PC-9 (cell line): ENCODE measurements around the gene STIL. TPM values are rescaled to one million over a fixed set of nuclear protein-coding genes. Genes with fewer than 3 reads are reported as not detected.
"Not testable (repeated sequence)": the region's sequence is repeated elsewhere in the genome, so short reads cannot be mapped to it uniquely, and the experiment has no call there.

ENCODE experiments used
- BruUV-seq: library from RNA; stranded (reverse); fragments of 400-500 nt; replicated peaks from 2 replicates; lab custom pipeline; 2021; lab: Mats Ljungman, UMichigan
- CTCF ChIA-PET: fragments of 300-600 bp; sonication (Branson Sonifier 250); formaldehyde crosslinking; loops from one replicate; lab custom pipeline; 2022; ENCODE audit warnings: antibody characterized with exemption; lab: Charles Lee
- POLR2A ChIA-PET: fragments of 300-600 bp; sonication (Branson Sonifier 250); formaldehyde crosslinking; loops from one replicate; lab custom pipeline; 2022; ENCODE audit warnings: antibody characterized with exemption; ENCODE audit not compliant: unreplicated experiment; lab: Charles Lee
- DNase-seq, 2 experiments: peaks; one replicate each; pipeline versions ENCODE4 v3.0.0 to v3.0.0-alpha.2; 2015 to 2022; ENCODE audit warnings: mixed read lengths in 1 of 2
- H2AFZ ChIP-seq: fragments of 200-600 bp; sonication (generic); 2 replicates; pipeline ENCODE4 v1.8.1; 2017; ENCODE audit warnings: antibody characterized with exemption
- H3F3A ChIP-seq: fragments of 200-600 bp; sonication (generic); 2 replicates; pipeline ENCODE4 v1.8.1; 2017; ENCODE audit warnings: antibody characterized with exemption, mild to moderate bottlenecking, low read depth; ENCODE audit not compliant: insufficient read depth
- H3K27ac ChIP-seq: fragments of 200-600 bp; sonication (generic); 2 replicates; pipeline ENCODE4 v1.6.1; 2016; ENCODE audit warnings: mixed run types
- H3K27me3 ChIP-seq: fragments of 200-600 bp; sonication (generic); 2 replicates; pipeline ENCODE4 v1.6.1; 2016; ENCODE audit warnings: low read depth, mixed run types; ENCODE audit not compliant: insufficient read depth
- H3K36me3 ChIP-seq: fragments of 200-600 bp; sonication (generic); 2 replicates; pipeline ENCODE4 v1.6.1; 2016; ENCODE audit warnings: low read depth, mixed run types
- H3K4me1 ChIP-seq: fragments of 200-600 bp; sonication (generic); replicated peaks from 2 replicates; pipeline ENCODE4 v1.6.1; 2016; ENCODE audit warnings: mixed run types; ENCODE audit not compliant: insufficient read depth
- H3K4me2 ChIP-seq: fragments of 200-600 bp; sonication (generic); 2 replicates; pipeline ENCODE4 v1.6.1; 2017; ENCODE audit warnings: mixed run types
- H3K4me3 ChIP-seq: fragments of 200-600 bp; sonication (generic); 2 replicates; pipeline ENCODE4 v1.6.1; 2016; ENCODE audit warnings: mixed run types
- H3K79me2 ChIP-seq: fragments of 200-600 bp; sonication (generic); 2 replicates; pipeline ENCODE4 v1.6.1; 2017; ENCODE audit warnings: low read depth, mixed run types
- H3K9me2 ChIP-seq: fragments of 200-600 bp; sonication (generic); 2 replicates; pipeline ENCODE4 v1.8.1; 2017; ENCODE audit warnings: mild to moderate bottlenecking; ENCODE audit not compliant: insufficient read depth
- H3K9me3 ChIP-seq: fragments of 200-600 bp; sonication (generic); 2 replicates; pipeline ENCODE4 v1.8.1; 2016; ENCODE audit warnings: low read depth; ENCODE audit not compliant: insufficient read depth
- H4K20me1 ChIP-seq: fragments of 200-600 bp; sonication (generic); 2 replicates; pipeline ENCODE4 v1.8.1; 2017; ENCODE audit not compliant: insufficient read depth
- EZH2 ChIP-seq: fragments of 200-600 bp; sonication (generic); IDR thresholded peaks from 2 replicates; pipeline ENCODE4 v1.8.0; 2017; ENCODE audit warnings: antibody characterized with exemption, low read depth
- intact Hi-C: fragments of 100-400 bp; cut with micrococcal nuclease; formaldehyde crosslinking; loops from one replicate; pipeline ENCODE4 v1.10.0; 2022; ENCODE audit not compliant: unreplicated experiment
- total RNA-seq: library from RNA; stranded (reverse); gene quantifications from 2 replicates; pipeline ENCODE4 v1.2.3, GENCODE V29; 2021
- TF ChIP-seq, protein P1 (sequence below): fragments of 200-600 bp; sonication (generic); conservative IDR thresholded peaks from 2 replicates; pipeline ENCODE4 v1.6.1; 2017; ENCODE audit warnings: mixed run types, antibody characterized with exemption, mild to moderate bottlenecking, moderate library complexity

The STIL gene
- total RNA-seq, 1 experiment from 2014 or later: 37.0 TPM

DNA sequence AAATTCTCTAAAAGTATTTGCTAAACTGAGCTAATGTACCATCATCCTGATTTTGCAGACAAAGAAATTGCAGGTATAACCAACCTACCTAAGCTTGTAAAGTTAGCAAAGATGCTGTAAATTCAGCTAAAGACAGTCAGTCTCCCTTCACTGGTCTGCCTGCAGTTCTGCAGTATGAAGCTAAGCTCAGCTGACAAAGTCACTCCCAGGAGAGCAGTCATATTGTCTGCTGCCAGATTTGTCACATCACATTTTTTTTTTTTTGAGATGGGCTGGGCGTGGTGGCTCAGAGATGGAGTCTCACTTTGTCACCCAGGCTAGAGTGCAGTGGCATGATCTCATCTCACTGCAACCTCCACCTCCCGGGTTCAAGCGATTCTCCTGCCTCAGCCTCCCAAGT, 10.7 kb upstream of the STIL start:
- Histone ChIP-seq H3K4me2 (no peak overlapping the region), H2AFZ (no peak overlapping the region), H4K20me1 (no peaks in the 10 kb centered on the region), H3K4me1 (peaks cover 8% of the 10 kb centered on the region), H3F3A (peaks cover 8% of the 10 kb centered on the region; the same call in 1 of the 2 replicates), H3K9me2 (no peaks in the 10 kb centered on the region), H3K36me3 (no peaks in the 10 kb centered on the region), H3K79me2 (no peaks in the 10 kb centered on the region), H3K9me3 (no peaks in the 10 kb centered on the region), H3K4me3 (no peak overlapping the region), H3K27me3 (no peaks in the 10 kb centered on the region), H3K27ac (peak overlapping the region; percentile 88)
- intact Hi-C loops: no loop called here
- TF ChIP-seq EZH2: no peak
- TF ChIP-seq, protein P1, sequence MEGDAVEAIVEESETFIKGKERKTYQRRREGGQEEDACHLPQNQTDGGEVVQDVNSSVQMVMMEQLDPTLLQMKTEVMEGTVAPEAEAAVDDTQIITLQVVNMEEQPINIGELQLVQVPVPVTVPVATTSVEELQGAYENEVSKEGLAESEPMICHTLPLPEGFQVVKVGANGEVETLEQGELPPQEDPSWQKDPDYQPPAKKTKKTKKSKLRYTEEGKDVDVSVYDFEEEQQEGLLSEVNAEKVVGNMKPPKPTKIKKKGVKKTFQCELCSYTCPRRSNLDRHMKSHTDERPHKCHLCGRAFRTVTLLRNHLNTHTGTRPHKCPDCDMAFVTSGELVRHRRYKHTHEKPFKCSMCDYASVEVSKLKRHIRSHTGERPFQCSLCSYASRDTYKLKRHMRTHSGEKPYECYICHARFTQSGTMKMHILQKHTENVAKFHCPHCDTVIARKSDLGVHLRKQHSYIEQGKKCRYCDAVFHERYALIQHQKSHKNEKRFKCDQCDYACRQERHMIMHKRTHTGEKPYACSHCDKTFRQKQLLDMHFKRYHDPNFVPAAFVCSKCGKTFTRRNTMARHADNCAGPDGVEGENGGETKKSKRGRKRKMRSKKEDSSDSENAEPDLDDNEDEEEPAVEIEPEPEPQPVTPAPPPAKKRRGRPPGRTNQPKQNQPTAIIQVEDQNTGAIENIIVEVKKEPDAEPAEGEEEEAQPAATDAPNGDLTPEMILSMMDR: no peak
- no peak for DNase-seq
- CTCF ChIA-PET: no interaction called here
- POLR2A ChIA-PET: interaction anchor here (0.7 kb wide), 1 partner anchor 118 kb away, joined by 12 read pairs; no protein-coding TSS in a partner anchor
- BruUV-seq: no TSS peak

DNA sequence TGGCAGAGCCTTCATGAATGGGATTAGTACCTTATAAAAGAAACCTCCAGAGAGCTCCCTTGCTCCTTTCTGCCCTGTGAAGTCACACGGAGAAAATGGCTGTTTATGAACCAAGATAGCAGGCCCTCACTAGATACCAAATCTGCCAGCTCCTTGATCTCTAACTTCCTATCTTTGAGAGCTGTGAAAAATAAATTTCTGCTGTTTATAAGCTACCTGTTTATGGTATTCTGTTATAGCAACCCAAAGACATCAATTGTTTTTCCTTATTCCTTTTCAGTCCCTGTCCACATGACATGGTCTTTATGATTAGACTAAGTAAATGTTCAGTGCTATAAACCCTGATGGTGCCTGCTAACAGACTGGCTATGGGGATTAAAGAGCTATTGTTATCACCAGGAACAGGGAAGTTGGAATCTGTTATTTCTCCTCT, 9.7 kb upstream of the STIL start:
- H3K4me1 ChIP-seq: peaks cover 8% of the 10 kb centered on the region
- H3K9me3 ChIP-seq: no peaks in the 10 kb centered on the region
- H3K36me3 ChIP-seq: no peaks in the 10 kb centered on the region
- peak overlapping the region; percentile 88 for H3K27ac ChIP-seq
- ChIA-PET POLR2A (interaction anchor here (0.5 kb wide), 1 partner anchor 11 kb away, joined by 3 read pairs; no protein-coding TSS in a partner anchor), CTCF (no interaction called here)
- intact Hi-C loops: no loop called here
- H3K9me2 ChIP-seq: no peaks in the 10 kb centered on the region
- no TSS peak for BruUV-seq
- no peak overlapping the region for H2AFZ ChIP-seq
- TF ChIP-seq EZH2: no peak
- TF ChIP-seq, protein P1: no peak
- no peak overlapping the region for H3K4me3 ChIP-seq
- no peaks in the 10 kb centered on the region for H4K20me1 ChIP-seq
- H3K27me3 ChIP-seq: no peaks in the 10 kb centered on the region
- DNase-seq: peak in 1 of 2 experiments; percentile 70
- H3F3A ChIP-seq: peaks cover 8% of the 10 kb centered on the region; the same call in 1 of the 2 replicates
- no peaks in the 10 kb centered on the region for H3K79me2 ChIP-seq
- no peak overlapping the region for H3K4me2 ChIP-seq

DNA sequence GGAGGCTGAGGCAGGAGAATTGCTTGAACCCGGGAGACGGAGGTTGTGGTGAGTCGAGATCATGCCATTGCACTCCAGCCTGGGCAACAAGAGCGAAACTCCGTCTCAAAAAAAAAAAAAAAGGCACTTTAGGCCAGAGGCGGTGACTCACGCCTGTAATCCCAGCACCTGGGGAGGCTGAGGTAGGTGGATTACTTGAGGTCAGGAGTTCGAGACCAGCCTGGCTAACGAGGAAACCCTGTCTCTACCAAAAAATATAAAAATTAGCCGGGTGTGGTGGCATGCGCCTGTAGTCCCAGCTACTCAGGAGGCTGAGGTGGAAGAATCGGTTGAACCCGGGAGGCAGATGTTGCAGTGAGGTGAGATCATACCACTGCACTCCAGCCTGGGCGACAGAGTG, 6.0 kb upstream of the STIL start:
- DNase-seq, H3K4me2 ChIP-seq, H3K79me2 ChIP-seq, H3K4me3 ChIP-seq, POLR2A ChIA-PET, BruUV-seq, H4K20me1 ChIP-seq, H3K9me3 ChIP-seq, H3K27ac ChIP-seq, H3K27me3 ChIP-seq, H3F3A ChIP-seq, H3K36me3 ChIP-seq, intact Hi-C loops, H3K4me1 ChIP-seq, H2AFZ ChIP-seq, H3K9me2 ChIP-seq: not testable (repeated sequence)
- CTCF ChIA-PET: interaction anchor here (0.6 kb wide), 2 partner anchors 9 to 19 kb away, joined by 5 to 11 read pairs; no protein-coding TSS in a partner anchor

DNA sequence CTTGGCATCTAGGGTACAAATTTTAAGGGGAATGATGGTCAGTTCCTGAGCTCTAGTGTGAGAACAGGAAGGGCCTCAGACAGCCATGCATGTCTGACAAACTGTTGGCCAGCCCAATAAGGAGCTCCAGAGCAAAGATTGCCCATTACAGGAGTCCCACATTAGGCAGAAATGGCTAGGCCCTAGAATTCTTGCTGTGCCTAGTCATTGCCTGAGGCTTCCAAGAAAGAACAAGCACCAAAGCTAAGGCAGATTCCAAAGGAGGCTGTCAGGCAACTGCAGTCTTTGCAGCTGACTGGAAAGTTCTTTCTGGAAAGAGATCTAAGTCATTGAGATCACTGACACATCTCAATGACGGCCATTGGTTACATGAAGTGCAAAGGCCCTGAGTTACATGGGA, 3.9 kb upstream of the STIL start:
- peak in 1 of 2 experiments; percentile 42 for DNase-seq
- H3K9me2 ChIP-seq: no peaks in the 10 kb centered on the region
- ChIA-PET CTCF (interaction anchor here (0.7 kb wide), 2 partner anchors 33 to 80 kb away, joined by 3 read pairs; no protein-coding TSS in a partner anchor), POLR2A (no interaction called here)
- no peaks in the 10 kb centered on the region for H3K4me1 ChIP-seq
- peaks cover 14% of the 10 kb centered on the region; the same call in 1 of the 2 replicates for H3F3A ChIP-seq
- TF ChIP-seq EZH2: no peak
- TF ChIP-seq, protein P1: no peak
- H4K20me1 ChIP-seq: no peaks in the 10 kb centered on the region
- no peaks in the 10 kb centered on the region for H3K36me3 ChIP-seq
- H2AFZ ChIP-seq: no peak overlapping the region
- no peaks in the 10 kb centered on the region for H3K9me3 ChIP-seq
- H3K27me3 ChIP-seq: no peaks in the 10 kb centered on the region
- H3K4me2 ChIP-seq: no peak overlapping the region
- no peak overlapping the region for H3K4me3 ChIP-seq
- no TSS peak for BruUV-seq
- H3K79me2 ChIP-seq: peaks cover 9% of the 10 kb centered on the region
- H3K27ac ChIP-seq: no peak overlapping the region
- intact Hi-C loops: no loop called here
